ENCODE measurements around the gene MYO3B. TPM values are rescaled to one million over a fixed set of nuclear protein-coding genes. Genes with fewer than 3 reads are reported as not detected.

The MYO3B gene
- total RNA-seq, 1 donor from 2014 or later: 0.17 TPM

DNA sequence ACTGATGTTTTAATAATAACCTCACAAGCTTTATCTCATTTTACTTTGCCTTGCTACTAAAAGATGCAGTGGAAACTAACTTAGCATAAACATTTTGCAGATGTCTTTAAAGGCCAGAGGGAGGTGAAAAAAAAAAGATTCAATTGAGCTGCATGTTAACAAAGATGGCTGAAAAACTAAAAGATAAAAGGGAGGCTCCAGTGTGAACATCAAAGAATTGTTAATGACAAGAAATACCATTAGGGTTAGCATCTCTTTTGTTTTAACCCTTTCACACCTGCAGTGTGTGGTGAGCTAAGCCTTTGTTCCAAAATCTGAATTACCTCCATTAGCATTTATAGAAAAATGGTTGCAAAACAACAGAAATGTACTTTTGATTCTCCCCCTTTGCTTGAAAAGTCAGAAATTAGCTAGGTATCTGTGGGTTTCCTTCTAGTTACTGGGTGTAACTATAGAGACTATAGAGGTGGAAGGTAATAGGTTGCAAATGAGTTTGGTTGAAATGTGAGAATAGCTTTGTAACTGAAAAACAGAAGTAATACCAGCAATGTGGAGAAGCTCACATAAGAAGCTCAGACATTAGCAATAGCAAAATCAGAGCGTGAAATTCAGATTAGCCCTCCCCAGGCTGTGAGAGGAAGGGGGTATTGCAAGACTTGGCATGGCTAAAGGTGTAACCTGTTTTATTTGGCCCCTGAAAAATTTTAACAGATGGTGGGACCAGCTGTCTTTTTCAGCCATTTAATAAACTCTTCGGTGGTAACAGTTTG is 502.4 kb downstream of the MYO3B start:
- Histone ChIP-seq H3K9me3 (no peaks in the 10 kb centered on the region), H3K36me3 (no peaks in the 10 kb centered on the region), H3K27me3 (no peaks in the 10 kb centered on the region), H3K4me1 (no peaks in the 10 kb centered on the region), H3K27ac (no peak overlapping the region), H3K4me3 (no peak overlapping the region)
- intact Hi-C loops (cut with DNase I): no loop called here
- no peak for DNase-seq
- no peak for ATAC-seq
- TF ChIP-seq, protein P1, sequence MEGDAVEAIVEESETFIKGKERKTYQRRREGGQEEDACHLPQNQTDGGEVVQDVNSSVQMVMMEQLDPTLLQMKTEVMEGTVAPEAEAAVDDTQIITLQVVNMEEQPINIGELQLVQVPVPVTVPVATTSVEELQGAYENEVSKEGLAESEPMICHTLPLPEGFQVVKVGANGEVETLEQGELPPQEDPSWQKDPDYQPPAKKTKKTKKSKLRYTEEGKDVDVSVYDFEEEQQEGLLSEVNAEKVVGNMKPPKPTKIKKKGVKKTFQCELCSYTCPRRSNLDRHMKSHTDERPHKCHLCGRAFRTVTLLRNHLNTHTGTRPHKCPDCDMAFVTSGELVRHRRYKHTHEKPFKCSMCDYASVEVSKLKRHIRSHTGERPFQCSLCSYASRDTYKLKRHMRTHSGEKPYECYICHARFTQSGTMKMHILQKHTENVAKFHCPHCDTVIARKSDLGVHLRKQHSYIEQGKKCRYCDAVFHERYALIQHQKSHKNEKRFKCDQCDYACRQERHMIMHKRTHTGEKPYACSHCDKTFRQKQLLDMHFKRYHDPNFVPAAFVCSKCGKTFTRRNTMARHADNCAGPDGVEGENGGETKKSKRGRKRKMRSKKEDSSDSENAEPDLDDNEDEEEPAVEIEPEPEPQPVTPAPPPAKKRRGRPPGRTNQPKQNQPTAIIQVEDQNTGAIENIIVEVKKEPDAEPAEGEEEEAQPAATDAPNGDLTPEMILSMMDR (IDR thresholded peaks at IDR 0.05): no peak

DNA sequence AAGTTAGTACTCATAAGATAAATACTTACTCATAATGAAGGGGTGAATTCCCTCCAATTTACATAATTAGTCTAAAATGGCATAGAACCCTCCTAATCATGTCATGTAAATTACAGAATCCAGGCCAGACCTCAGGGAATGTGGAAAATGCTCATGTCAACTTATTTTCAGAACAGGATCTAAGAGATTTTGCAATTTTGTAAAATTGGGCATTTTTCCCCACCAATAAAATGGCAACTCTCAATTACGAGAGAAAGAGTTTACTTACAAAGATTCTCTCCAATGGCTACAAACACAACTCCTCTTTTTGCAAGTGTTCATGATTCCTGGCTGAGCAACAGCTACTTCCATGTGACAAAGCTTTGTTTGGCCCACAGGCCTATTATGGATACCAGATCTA is 503.4 kb downstream of the MYO3B start:
- TF ChIP-seq, protein P1 (IDR thresholded peaks at IDR 0.05): no peak
- no peak overlapping the region for H3K27ac ChIP-seq
- no peaks in the 10 kb centered on the region for H3K36me3 ChIP-seq
- no peaks in the 10 kb centered on the region for H3K9me3 ChIP-seq
- intact Hi-C loops (cut with DNase I): no loop called here
- H3K4me3 ChIP-seq: no peak overlapping the region
- no peaks in the 10 kb centered on the region for H3K27me3 ChIP-seq
- ATAC-seq (no peak), DNase-seq (no peak)
- H3K4me1 ChIP-seq: no peaks in the 10 kb centered on the region

DNA sequence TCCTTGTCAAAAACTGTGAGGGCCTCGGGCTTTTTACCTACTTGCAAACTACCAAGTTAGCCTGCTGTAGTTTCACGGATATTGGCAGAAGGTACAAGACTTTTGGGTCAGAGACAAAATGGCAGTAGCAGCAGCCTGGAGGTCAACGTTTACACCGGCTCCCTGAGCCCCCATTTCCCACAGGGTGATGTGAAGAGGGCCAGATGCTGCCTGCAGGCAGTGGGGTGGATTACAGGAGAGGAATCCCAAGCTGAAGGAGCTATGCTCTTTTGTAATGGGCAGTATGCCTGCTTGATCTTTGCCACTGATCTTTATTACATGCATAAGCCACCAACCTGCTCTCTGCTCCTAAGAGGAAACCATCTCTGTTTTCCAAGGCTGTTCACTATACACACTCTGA is 507.6 kb downstream of the MYO3B start:
- H3K27ac ChIP-seq: no peak overlapping the region
- H3K4me3 ChIP-seq: no peak overlapping the region
- ATAC-seq: no peak
- no peaks in the 10 kb centered on the region for H3K4me1 ChIP-seq
- DNase-seq: no peak
- intact Hi-C loops (cut with DNase I): no loop called here
- no peaks in the 10 kb centered on the region for H3K36me3 ChIP-seq
- no peaks in the 10 kb centered on the region for H3K27me3 ChIP-seq
- H3K9me3 ChIP-seq: no peaks in the 10 kb centered on the region
- TF ChIP-seq, protein P1 (IDR thresholded peaks at IDR 0.05): no peak

DNA sequence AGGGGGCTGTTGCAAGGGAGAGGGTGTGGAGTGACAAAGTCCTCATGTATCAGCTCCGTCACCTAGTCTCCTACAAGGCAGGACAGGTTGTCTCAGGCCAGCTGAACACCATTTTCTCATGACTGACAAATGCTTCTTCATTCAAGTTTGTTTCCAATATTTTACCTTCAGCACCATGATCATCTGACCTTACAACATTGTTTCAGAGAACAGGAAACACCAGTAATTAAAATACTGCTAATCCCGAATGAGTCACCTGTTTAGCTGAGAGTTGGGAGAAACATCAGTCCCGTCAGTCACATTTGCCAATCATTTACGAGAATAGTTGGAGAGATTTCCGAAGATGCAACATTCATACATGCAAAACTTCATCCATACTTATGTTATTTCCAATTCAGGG is 511.5 kb downstream of the MYO3B start:
- H3K9me3 ChIP-seq: no peaks in the 10 kb centered on the region
- no peaks in the 10 kb centered on the region for H3K36me3 ChIP-seq
- H3K4me3 ChIP-seq: no peak overlapping the region
- intact Hi-C loops (cut with DNase I): no loop called here
- ATAC-seq (no peak), DNase-seq (no peak)
- H3K27ac ChIP-seq: no peak overlapping the region
- no peaks in the 10 kb centered on the region for H3K4me1 ChIP-seq
- H3K27me3 ChIP-seq: no peaks in the 10 kb centered on the region
- TF ChIP-seq, protein P1 (IDR thresholded peaks at IDR 0.05): no peak

DNA sequence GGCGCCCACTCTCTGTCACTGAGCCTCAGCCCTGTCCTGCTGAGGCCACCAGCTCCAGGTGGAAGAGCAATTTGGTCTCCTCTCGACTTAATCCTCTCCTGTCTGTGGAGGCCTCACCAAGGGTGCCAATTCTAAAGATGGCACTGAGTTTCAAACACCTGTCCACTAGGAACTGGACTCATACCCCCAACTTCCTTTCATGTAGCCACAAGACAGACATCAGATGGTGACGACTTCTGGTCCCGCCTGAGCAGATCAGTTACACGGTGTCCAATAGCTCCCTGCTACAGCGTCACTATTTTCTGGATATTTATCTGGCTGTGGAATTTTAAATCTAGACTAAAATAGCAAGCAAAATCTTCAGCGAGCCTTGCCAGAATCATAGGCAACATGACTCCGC is 512.7 kb downstream of the MYO3B start:
- intact Hi-C loops (cut with DNase I): no loop called here
- no peaks in the 10 kb centered on the region for H3K27me3 ChIP-seq
- no peak overlapping the region for H3K4me3 ChIP-seq
- no peak for ATAC-seq
- H3K36me3 ChIP-seq: no peaks in the 10 kb centered on the region
- TF ChIP-seq, protein P1 (IDR thresholded peaks at IDR 0.05): no peak
- H3K27ac ChIP-seq: no peak overlapping the region
- H3K4me1 ChIP-seq: no peaks in the 10 kb centered on the region
- DNase-seq: no peak
- no peaks in the 10 kb centered on the region for H3K9me3 ChIP-seq

Measured in upper lobe of right lung (tissue), 1 donor.